DND-41 (cell line): Measurements from ENCODE around the gene CAV3.

Experiments used
- CTCF ChIP-seq: IDR thresholded peaks from 2 replicates; pipeline ENCODE4 v1.5.1; 2012; ENCODE audit warnings: borderline replicate concordance, low read length, moderate library complexity, mild to moderate bottlenecking; ENCODE audit not compliant: poor library complexity, severe bottlenecking; ENCODE audit errors: extremely low read depth
- EZH2 ChIP-seq: IDR thresholded peaks from 3 replicates; pipeline ENCODE4 v1.6.1; 2012; ENCODE audit warnings: borderline replicate concordance, low read depth, mild to moderate bottlenecking, moderate library complexity, low read length, inconsistent platforms; ENCODE audit not compliant: severe bottlenecking

GRCh38 chr3:8760091-8760490 lies 26.5 kb downstream of the CAV3 start:
- no peak for TF ChIP-seq CTCF
- no peak for TF ChIP-seq EZH2
